CD4-positive, alpha-beta memory T cell (primary cell): Measurements from ENCODE around the gene MORN1. TPM values are rescaled to one million over a fixed set of nuclear protein-coding genes. Genes with fewer than 3 reads are reported as not detected.

Source experiments
- CTCF ChIA-PET: fragments of 350-600 bp; sonication (Branson Sonifier 250); formaldehyde crosslinking; loops from one replicate; lab custom pipeline; 2021; ENCODE audit warnings: inconsistent platforms; ENCODE audit not compliant: partially characterized antibody; lab: Charles Lee
- POLR2A ChIA-PET: fragments of 350-600 bp; sonication (Branson Sonifier 250); formaldehyde crosslinking; loops from one replicate; lab custom pipeline; 2021; ENCODE audit not compliant: partially characterized antibody; lab: Charles Lee
- DNase-seq, 5 donors: peaks; one replicate each; pipeline versions ENCODE4 v3.0.0 to v3.0.0-alpha.2; 2020 to 2022; ENCODE audit warnings: mixed read lengths in 1 of 5
- H3K27ac ChIP-seq: one replicate; pipeline ENCODE4 v1.7.0; 2013; ENCODE audit warnings: low read depth, low read length
- H3K27me3 ChIP-seq: 2 replicates; pipeline ENCODE4 v1.7.0; 2013; ENCODE audit warnings: mild to moderate bottlenecking, low read length, moderate library complexity; ENCODE audit not compliant: insufficient read depth
- H3K36me3 ChIP-seq: 2 replicates; pipeline ENCODE4 v1.7.0; 2013; ENCODE audit warnings: mild to moderate bottlenecking, low read length, moderate library complexity; ENCODE audit not compliant: insufficient read depth
- H3K4me1 ChIP-seq: 2 replicates; pipeline ENCODE4 v1.7.0; 2013; ENCODE audit warnings: mild to moderate bottlenecking, low read length, moderate library complexity; ENCODE audit not compliant: insufficient read depth
- H3K4me3 ChIP-seq, 2 donors: one replicate each; pipeline ENCODE4 v1.7.0; 2013; ENCODE audit warnings: low read length in 2 of 2, mild to moderate bottlenecking in 1 of 2
- H3K9me3 ChIP-seq, 2 donors: one replicate each; pipeline ENCODE4 v1.7.0; 2013; ENCODE audit warnings: low read length in 2 of 2, control low read depth in 1 of 2; ENCODE audit not compliant: control insufficient read depth in 1 of 2
- H3K27ac Mint-ChIP-seq, 7 donors: one replicate each; pipeline ENCODE4 v1.8.0; 2020 to 2021; ENCODE audit warnings: mixed read lengths in 7 of 7, mild to moderate bottlenecking in 6 of 7, inconsistent platforms in 3 of 7, moderate library complexity in 3 of 7
- H3K27me3 Mint-ChIP-seq, 2 donors: one replicate each; pipeline ENCODE4 v1.8.0; 2020 to 2021; ENCODE audit warnings: mixed read lengths in 2 of 2
- H3K36me3 Mint-ChIP-seq, 2 donors: one replicate each; pipeline ENCODE4 v1.8.0; 2020 to 2021; ENCODE audit warnings: mixed read lengths in 2 of 2, inconsistent platforms in 1 of 2, mild to moderate bottlenecking in 1 of 2
- H3K4me1 Mint-ChIP-seq, 4 donors: one replicate each; pipeline ENCODE4 v1.8.0; 2020 to 2021; ENCODE audit warnings: mixed read lengths in 4 of 4, mild to moderate bottlenecking in 1 of 4
- H3K4me3 Mint-ChIP-seq, 8 donors: one replicate each; pipeline ENCODE4 v1.8.0; 2020 to 2021; ENCODE audit warnings: mixed read lengths in 8 of 8, mild to moderate bottlenecking in 7 of 8, moderate library complexity in 6 of 8, inconsistent platforms in 3 of 8
- H3K9me3 Mint-ChIP-seq, 8 donors: one replicate each; pipeline ENCODE4 v1.8.0; 2020 to 2021; ENCODE audit warnings: mixed read lengths in 8 of 8, mild to moderate bottlenecking in 5 of 8, inconsistent platforms in 3 of 8, moderate library complexity in 1 of 8
- intact Hi-C: fragments of 100-400 bp; cut with micrococcal nuclease; formaldehyde crosslinking; loops from one replicate; pipeline ENCODE4 v1.15.1; 2023
- polyA plus RNA-seq, 2 donors: library from polyadenylated mRNA; unstranded; fragments of 300-500 nt; fragmentation: Illumina TruSeq; gene quantifications; one replicate each; pipeline ENCODE4 v1.2.3, GENCODE V29; 2021
- total RNA-seq, 2 experiments: library from RNA; stranded (reverse); gene quantifications; one replicate each; pipeline ENCODE4 v1.2.3, GENCODE V29; 2021

Gene MORN1
- total and polyA plus RNA-seq, 4 experiments from 2014 or later: 1.9 to 15.3 (median 7.4) TPM

GRCh38 chr1:2391931-2392509, 666 bp upstream of the MORN1 start:
- Histone ChIP-seq H3K4me3 (peak overlapping the region; percentile 48 to 57), H3K36me3 (peaks cover 16% of the 10 kb centered on the region), H3K27me3 (no peaks in the 10 kb centered on the region), H3K4me1 (peaks cover 37% of the 10 kb centered on the region), H3K27ac (peak overlapping the region; percentile 64), H3K9me3 (no peaks in the 10 kb centered on the region)
- intact Hi-C loops: loop anchor here (1.0 to 2.0 kb wide), 9 partner anchors 20 to 259 kb away; partner anchors contain the start of genes FAAP20, PANK4, PEX10 and PRXL2B
- no peak for DNase-seq
- H3K27ac Mint-ChIP-seq: peak overlapping the region; percentile 87 to 95 (median 93)
- ChIA-PET POLR2A (interaction anchor here (0.7 to 2.5 kb wide), 33 partner anchors 10 to 776 kb away, joined by 3 to 32 read pairs (median 5); partner anchors contain the start of genes FAAP20, MIB2, PANK4 and PEX10), CTCF (interaction anchor here (1.0 to 2.5 kb wide), 6 partner anchors 10 to 218 kb away, joined by 3 to 12 read pairs (median 6); partner anchors contain the start of genes FAAP20 and TNFRSF14)
- peaks cover 22 to 55% (median 40%) of the 10 kb centered on the region in 4 donors for H3K4me1 Mint-ChIP-seq
- H3K9me3 Mint-ChIP-seq: no peaks in the 10 kb centered on the region
- peaks cover 8 to 40% of the 10 kb centered on the region in 2 donors for H3K36me3 Mint-ChIP-seq
- H3K27me3 Mint-ChIP-seq: no peaks in the 10 kb centered on the region
- peak overlapping the region; percentile 85 to 93 (median 90) for H3K4me3 Mint-ChIP-seq

- DNase-seq: no peak
- H3K36me3 ChIP-seq: peaks cover 4% of the 10 kb centered on the region
- no peak overlapping the region for H3K27ac ChIP-seq
- intact Hi-C loops: loop anchor here (2.0 kb wide), 3 partner anchors 135 to 257 kb away; partner anchors contain the start of gene FAAP20
- H3K36me3 Mint-ChIP-seq: peaks cover 3 to 22% of the 10 kb centered on the region in 2 donors
- peaks cover 19 to 38% (median 28%) of the 10 kb centered on the region in 4 donors for H3K4me1 Mint-ChIP-seq
- ChIA-PET POLR2A (interaction anchor here (1.0 to 2.3 kb wide), 3 partner anchors 190 to 200 kb away, joined by 4 to 8 read pairs (median 6); partner anchors contain the start of gene FAAP20), CTCF (interaction anchor here (1.7 to 2.5 kb wide), 2 partner anchors 8 to 195 kb away, joined by 7 to 12 read pairs; partner anchors contain the start of gene FAAP20)
- H3K9me3 ChIP-seq: no peaks in the 10 kb centered on the region
- H3K4me3 ChIP-seq: no peak overlapping the region
- H3K27ac Mint-ChIP-seq: peak overlapping the region in 1 of 7 donors; percentile 81
- H3K4me1 ChIP-seq: peaks cover 35% of the 10 kb centered on the region
- no peaks in the 10 kb centered on the region for H3K27me3 ChIP-seq
- H3K4me3 Mint-ChIP-seq: peak overlapping the region in 7 of 8 donors; percentile 17 to 84 (median 69)
- no peaks in the 10 kb centered on the region for H3K27me3 Mint-ChIP-seq
- H3K9me3 Mint-ChIP-seq: no peaks in the 10 kb centered on the region
These were observed 1.7 kb downstream of the MORN1 start for GRCh38 chr1:2389644-2390043.

GRCh38 chr1:2388004-2388913, 3.1 kb downstream of the MORN1 start:
- H3K4me3 ChIP-seq: no peak overlapping the region
- ChIA-PET POLR2A (interaction anchor here (2.3 kb wide), 1 partner anchor 193 kb away, joined by 8 read pairs; the partner anchor contains the start of gene FAAP20), CTCF (interaction anchor here (0.7 to 1.7 kb wide), 3 partner anchors 63 to 194 kb away, joined by 4 to 7 read pairs (median 4); partner anchors contain the start of gene FAAP20)
- H3K36me3 Mint-ChIP-seq: peaks cover 3 to 12% of the 10 kb centered on the region in 2 donors
- intact Hi-C loops: no loop called here
- H3K4me3 Mint-ChIP-seq: no peak overlapping the region
- H3K9me3 Mint-ChIP-seq: no peaks in the 10 kb centered on the region
- H3K36me3 ChIP-seq: no peaks in the 10 kb centered on the region
- H3K27me3 ChIP-seq: no peaks in the 10 kb centered on the region
- H3K27ac Mint-ChIP-seq: no peak overlapping the region
- no peaks in the 10 kb centered on the region for H3K9me3 ChIP-seq
- no peak overlapping the region for H3K27ac ChIP-seq
- H3K4me1 ChIP-seq: peaks cover 21% of the 10 kb centered on the region
- peaks cover 10 to 24% (median 17%) of the 10 kb centered on the region in 4 donors for H3K4me1 Mint-ChIP-seq
- DNase-seq: no peak
- H3K27me3 Mint-ChIP-seq: no peaks in the 10 kb centered on the region

GRCh38 chr1:2386636-2387611, 4.4 kb downstream of the MORN1 start:
- Histone ChIP-seq H3K27me3 (no peaks in the 10 kb centered on the region), H3K27ac (no peak overlapping the region), H3K4me1 (peaks cover 16% of the 10 kb centered on the region), H3K4me3 (no peak overlapping the region), H3K36me3 (no peaks in the 10 kb centered on the region), H3K9me3 (no peaks in the 10 kb centered on the region)
- no peak for DNase-seq
- ChIA-PET POLR2A (no interaction called here), CTCF (interaction anchor here (1.0 kb wide), 1 partner anchor 192 kb away, joined by 4 read pairs; the partner anchor contains the start of gene FAAP20)
- peaks cover 0 to 2% of the 10 kb centered on the region in 2 donors for H3K36me3 Mint-ChIP-seq
- no peaks in the 10 kb centered on the region for H3K9me3 Mint-ChIP-seq
- intact Hi-C loops: no loop called here
- H3K4me3 Mint-ChIP-seq: no peak overlapping the region
- H3K4me1 Mint-ChIP-seq: peaks cover 0 to 12% (median 6%) of the 10 kb centered on the region in 4 donors
- no peak overlapping the region for H3K27ac Mint-ChIP-seq
- H3K27me3 Mint-ChIP-seq: no peaks in the 10 kb centered on the region

GRCh38 chr1:2385606-2386280, 5.6 kb downstream of the MORN1 start:
- H3K36me3 ChIP-seq: no peaks in the 10 kb centered on the region
- H3K9me3 ChIP-seq: no peaks in the 10 kb centered on the region
- H3K4me3 Mint-ChIP-seq: no peak overlapping the region
- intact Hi-C loops: no loop called here
- no peaks in the 10 kb centered on the region for H3K27me3 ChIP-seq
- DNase-seq: no peak
- POLR2A ChIA-PET: no interaction called here
- peaks cover 0 to 10% (median 5%) of the 10 kb centered on the region in 4 donors for H3K4me1 Mint-ChIP-seq
- CTCF ChIA-PET: interaction anchor here (10.5 kb wide), 1 partner anchor 191 kb away, joined by 236 read pairs; the partner anchor contains the start of gene FAAP20
- no peak overlapping the region for H3K27ac ChIP-seq
- H3K4me1 ChIP-seq: peaks cover 15% of the 10 kb centered on the region
- H3K27me3 Mint-ChIP-seq: no peaks in the 10 kb centered on the region
- H3K9me3 Mint-ChIP-seq: no peaks in the 10 kb centered on the region
- no peak overlapping the region for H3K4me3 ChIP-seq
- H3K27ac Mint-ChIP-seq: peak overlapping the region in 1 of 7 donors; percentile 12
- no peaks in the 10 kb centered on the region for H3K36me3 Mint-ChIP-seq
